Left lobe of liver (tissue), 2 donors: Measurements from ENCODE around the gene PLCD1. TPM values are rescaled to one million over a fixed set of nuclear protein-coding genes. Genes with fewer than 3 reads are reported as not detected.

Experiments used
- ATAC-seq: fragments of 200-7000 bp; cut with Tn5 transposase; one replicate; pipeline ENCODE4 v1.9.1; 2020; ENCODE audit warnings: mild to moderate bottlenecking, moderate library complexity
- DNase-seq: peaks from one replicate; pipeline ENCODE4 v3.0.0-alpha.2; 2020; ENCODE audit warnings: low spot score
- total RNA-seq: library from RNA; stranded (reverse); gene quantifications from one replicate; pipeline ENCODE4 v1.2.1, GENCODE V29; 2021
- donor health status: DM: no; HTN: no; CAD: no; lungs with moderate emphysema.
- donor health status: DM: no; HTN: yes; CAD: no.

PLCD1 gene
- total RNA-seq, 1 donor from 2014 or later: 11.3 TPM

DNA sequence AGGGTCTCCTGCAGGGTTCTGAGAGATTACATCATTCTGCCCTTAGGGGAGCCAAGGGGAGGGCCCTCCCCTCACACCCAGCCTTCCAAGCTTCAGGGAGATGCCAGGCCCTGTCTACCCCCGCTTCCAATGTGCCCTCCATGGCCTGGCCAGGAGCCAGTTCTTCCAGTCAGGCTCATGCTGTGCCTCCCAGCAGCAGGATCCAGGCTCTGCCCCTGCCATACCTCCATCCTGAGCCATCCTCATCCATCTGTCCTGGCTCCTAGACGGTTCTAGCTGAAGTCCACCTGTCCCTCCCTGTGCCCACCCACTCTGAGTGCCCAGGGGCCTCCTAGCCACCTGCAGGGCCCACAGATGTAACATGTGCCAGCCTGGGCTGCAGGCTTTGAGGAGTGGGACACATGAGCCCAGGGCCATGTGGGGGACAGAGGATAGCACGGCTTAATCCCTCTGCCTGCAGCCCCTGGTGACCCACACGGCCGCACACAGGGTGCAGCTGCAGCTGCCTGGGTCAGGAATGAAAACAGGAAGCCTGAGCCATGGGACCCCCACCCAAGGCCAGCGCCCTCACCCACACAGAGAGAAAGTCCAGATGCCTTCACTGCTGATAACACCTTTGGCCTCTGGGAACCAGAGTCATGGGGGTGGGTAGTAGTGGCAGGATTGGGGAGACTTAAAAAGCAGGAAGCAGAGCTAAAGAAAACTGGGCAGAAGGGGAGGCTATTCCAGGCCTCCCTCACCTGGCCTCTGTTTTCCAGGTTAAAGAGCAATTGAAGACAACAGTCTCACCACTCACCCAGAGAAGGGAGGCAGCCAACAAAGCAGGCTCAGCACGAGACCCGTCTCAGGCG lies 11.8 kb downstream of the PLCD1 start:
- ATAC-seq (no peak), DNase-seq (no peak)

DNA sequence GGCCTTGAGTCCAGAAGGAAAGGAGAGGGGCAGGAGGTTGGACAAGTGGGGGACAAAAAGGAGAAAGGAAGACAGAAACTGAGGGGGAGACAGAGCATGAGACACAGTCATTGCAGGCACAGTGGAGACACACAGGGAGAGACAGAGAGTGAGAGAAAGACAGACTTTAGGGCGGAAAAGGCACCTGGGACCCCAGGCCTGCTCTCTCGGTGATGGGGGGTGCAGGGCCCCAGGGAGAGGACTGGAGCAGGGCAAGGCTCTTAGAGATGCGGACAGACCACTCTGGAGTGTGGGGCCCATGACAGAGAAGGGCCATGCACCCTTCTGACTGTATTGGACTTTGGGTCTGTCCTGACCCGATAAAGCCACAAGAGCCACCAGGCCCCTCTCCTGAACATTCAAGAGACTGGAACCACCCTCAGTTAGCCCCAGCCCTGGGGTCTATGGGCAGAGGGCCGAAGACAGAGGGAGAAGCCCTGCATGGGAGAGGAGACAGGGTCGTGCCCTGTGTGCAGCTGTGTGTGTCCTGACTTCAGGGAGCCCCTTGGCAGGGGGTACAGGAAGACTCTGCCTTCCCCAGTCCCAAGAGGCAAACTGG lies 12.5 kb downstream of the PLCD1 start:
- DNase-seq (no peak), ATAC-seq (no peak)

DNA sequence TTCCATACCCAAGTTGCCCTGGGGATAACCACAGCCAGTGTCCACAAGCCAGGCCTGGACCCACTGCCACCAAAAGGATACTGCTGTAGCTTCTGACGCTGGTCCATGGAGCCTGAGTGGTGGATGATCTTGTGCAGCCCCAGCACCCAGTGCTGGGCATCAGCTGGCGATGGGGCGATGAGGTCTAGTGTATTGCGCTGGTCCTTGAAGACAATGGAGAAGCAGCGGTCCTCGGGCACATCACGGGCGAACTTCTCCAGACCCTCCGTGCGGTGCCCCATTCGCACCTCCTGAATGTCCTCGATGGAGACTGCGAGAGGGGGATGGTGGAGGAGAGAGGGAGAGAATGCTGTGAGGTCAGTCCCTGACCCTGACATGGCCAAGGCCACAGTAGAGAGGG lies 13.0 kb downstream of the PLCD1 start:
- DNase-seq (no peak), ATAC-seq (no peak)

DNA sequence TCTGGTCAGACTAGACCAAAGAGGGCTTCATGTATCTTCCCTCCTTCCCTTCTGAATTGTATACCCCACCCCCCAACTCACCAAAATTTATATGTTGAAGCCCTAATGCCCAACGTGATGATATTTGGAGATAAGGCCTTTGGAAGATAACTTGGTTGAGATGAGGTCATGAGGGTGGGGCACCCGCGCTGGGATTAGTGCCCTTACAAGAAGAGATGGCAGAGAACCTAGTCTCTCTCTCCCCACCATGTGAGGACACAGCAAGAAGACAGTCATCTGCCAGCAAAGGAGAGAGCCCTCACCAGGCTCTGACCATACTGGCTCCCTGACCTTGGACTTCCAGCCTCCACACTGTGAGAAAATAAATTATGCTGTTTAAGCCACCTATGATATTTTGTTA lies 13.5 kb downstream of the PLCD1 start:
- no peak for DNase-seq
- ATAC-seq: no peak

DNA sequence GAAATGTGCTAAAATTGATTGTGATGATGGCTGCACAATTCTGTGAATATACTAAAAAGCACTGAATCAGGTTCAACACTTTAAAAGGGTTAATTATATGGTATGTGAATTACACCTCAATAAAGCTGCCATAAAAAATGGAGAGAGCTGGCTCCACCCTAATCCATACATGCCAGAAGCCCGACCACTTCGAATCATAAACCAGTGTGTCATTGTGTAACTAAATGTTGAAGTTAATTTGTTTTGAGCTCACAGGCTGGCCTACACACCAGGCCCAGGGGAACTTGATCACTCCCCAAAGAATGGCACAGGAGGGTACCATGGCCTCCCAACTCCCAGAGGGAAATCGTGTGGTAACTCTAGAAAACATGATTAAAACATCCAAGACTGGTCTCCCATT lies 14.0 kb downstream of the PLCD1 start:
- DNase-seq (no peak), ATAC-seq (no peak)

DNA sequence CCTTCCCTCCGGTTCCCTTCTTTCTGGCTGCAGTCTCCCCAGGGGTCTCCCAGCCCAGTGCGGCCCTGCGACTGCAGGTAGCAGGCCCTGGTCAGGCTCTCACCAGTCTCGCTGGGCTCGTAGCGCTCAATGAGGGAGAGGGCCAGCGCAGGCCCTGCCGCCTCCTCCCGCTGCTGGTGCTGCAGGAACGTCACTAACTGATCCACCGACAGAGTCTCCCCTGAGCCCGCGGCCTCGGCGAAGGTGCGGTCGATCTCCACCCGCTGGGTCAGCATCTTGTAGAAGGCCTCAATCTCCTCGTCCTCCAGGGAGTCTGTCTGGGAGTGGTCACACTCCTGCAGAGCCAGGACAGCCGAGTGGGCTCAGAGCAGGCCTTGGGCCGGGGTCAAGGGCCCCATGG lies 18.3 kb downstream of the PLCD1 start:
- no peak for DNase-seq
- no peak for ATAC-seq

DNA sequence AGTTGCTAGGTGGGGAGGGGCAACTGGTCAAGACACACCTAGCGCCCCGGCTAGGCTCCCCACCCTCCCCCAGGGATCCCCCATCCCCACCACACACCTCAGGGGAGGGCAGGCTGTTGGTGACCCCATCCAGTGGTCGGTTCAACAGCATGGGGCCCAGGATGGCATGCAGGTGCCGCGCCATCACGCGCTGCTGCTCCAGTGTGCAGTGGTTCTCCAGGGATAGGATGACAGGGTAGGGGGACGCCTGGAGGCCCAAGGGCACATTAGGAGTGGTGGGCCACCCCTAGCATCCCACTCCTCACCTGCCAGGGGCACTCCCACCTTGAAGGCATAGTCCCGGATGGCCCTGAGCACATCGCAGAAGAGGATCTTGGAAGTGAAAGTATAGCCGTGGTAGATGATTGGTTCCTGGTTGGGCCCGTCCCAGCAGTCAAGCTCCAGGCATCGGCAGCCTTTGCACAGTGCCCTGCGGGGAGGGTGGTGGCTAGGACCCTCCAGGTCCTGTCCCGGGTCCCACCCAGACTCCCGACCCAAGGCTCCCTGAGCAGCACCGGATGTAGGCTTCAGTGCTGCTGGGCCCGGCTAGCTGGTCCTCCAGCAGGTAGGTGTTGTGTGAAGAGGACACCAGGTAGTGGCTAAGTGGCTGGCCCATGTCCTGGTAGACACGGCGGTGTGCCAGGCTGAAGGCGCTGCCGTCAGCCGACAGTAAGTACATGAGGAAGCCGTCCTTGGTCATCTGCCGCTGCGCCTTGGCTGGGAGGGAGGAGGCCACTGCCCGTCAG lies 19.4 kb downstream of the PLCD1 start:
- ATAC-seq: no peak

DNA sequence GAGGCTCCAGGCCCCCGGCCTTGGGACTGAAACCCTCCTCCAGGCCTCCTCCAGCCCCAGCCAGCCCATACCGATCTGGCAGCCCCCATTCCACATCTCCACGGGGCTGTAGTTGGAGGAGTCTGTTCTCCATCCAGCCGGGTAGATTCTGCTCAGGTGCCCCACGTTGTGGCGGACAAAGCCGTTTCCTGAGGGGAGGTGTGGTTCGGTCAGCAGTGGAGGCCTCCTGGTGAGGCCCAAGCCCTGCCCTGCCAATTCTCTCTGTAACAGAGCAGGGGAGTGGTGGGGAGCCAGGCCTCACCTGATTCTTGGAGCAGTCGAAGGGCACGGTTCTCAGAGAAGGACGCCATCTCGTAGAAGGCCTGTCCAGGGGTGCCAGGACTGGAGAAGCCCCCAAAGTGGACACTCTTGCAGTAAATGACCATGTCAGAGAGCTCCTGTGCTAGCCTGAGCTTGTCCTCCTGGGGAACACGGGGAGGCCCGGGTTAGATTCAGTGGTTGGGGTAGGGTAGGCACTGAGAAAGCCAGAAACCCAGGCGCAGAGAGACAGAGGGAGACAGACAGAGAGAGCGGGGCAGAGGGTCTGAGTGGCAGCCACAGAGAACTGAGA lies 20.4 kb downstream of the PLCD1 start:
- DNase-seq (no peak), ATAC-seq (no peak)

More for the DNA sequence above, 19.4 kb downstream of the PLCD1 start:
- no peak for DNase-seq

DNA sequence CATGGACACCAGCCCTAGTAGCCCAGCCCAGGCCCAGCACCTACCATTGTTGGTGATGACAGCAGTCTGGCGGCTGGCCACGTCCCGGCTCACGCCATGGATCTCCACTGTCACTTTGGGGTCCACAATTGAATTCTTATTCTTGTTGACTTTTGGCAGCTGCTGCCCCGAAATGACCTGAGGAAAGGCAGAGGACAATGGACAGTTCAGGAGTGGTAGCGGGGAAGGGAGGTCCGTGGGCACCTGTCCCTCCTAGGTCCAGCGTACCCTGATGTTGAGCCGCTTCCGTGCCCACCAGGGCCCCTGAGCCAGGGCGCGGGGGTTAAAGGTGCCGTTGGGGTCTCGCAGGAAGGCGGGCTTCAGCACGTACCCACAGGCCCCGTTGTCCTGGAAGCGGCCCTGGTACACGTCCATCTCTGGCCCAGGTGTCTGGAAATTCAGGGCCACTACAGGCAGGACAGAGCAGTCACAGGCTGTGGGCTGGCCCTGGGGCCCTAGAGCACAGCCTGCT lies 21.2 kb downstream of the PLCD1 start:
- DNase-seq: no peak

DNA sequence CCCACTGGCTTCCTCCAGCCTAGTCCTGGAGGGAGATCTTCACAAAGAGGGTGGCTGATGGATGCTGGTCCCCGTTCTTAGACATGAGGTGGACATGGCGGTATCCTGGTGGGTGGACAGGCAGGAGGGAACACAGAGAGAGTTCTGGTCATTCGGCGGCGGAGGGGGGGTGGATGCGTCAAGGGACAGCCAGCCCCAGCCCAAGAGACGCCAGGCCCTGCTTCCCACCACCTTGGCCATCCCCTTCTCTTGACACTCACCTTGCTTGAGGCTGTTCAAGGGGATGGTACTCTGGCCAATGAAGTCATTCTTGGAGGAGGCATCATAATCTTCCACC lies 21.7 kb downstream of the PLCD1 start:
- ATAC-seq: no peak
- no peak for DNase-seq

More for the DNA sequence above, 21.2 kb downstream of the PLCD1 start:
- ATAC-seq: no peak

DNA sequence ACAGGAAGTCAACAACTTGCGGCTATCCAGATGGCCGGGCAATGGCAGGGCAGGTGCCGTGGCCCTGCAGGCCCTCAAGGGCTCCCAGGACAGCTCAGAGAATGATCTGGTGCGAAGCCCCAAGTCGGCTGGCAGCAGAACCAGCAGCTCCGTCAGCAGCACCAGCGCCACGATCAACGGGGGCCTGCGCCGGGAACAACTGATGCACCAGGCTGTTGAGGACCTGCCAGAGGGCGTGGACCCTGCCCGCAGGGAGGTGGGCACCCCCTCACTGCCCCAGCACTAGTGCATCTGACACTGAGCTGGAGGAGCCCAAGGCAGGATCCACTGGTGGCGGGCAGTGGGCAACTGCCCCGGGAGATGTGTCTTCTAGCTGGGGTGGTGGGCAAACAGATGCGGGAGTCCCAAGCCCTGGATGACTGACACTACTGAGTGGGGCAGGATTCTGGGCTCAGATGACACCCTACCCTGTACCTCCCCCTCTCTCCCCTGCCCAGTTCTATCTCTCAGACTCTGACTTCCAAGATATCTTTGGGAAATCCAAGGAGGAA lies 22.9 kb downstream of the PLCD1 start:
- no peak for ATAC-seq
- DNase-seq: no peak

DNA sequence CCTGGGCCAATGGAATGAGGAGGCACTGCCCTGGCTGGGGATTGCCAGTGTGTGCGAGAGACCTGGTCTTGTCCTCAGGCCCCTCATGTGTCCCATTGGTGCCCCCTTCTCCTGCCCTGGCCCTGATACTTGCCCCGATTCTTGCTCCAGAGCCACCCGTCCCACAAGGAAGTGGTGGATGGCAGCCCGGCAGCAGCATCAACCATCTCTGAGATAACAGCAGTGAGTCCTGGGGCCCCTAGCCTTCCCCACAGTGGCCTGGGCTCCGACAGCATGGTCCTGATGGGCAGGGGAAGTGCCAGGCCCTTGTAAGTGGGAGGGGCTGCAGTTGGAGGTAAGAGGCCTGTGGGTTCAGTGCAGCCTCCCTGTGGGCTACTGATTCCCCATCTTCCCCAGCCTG lies 23.4 kb downstream of the PLCD1 start:
- DNase-seq: no peak
- no peak for ATAC-seq

DNA sequence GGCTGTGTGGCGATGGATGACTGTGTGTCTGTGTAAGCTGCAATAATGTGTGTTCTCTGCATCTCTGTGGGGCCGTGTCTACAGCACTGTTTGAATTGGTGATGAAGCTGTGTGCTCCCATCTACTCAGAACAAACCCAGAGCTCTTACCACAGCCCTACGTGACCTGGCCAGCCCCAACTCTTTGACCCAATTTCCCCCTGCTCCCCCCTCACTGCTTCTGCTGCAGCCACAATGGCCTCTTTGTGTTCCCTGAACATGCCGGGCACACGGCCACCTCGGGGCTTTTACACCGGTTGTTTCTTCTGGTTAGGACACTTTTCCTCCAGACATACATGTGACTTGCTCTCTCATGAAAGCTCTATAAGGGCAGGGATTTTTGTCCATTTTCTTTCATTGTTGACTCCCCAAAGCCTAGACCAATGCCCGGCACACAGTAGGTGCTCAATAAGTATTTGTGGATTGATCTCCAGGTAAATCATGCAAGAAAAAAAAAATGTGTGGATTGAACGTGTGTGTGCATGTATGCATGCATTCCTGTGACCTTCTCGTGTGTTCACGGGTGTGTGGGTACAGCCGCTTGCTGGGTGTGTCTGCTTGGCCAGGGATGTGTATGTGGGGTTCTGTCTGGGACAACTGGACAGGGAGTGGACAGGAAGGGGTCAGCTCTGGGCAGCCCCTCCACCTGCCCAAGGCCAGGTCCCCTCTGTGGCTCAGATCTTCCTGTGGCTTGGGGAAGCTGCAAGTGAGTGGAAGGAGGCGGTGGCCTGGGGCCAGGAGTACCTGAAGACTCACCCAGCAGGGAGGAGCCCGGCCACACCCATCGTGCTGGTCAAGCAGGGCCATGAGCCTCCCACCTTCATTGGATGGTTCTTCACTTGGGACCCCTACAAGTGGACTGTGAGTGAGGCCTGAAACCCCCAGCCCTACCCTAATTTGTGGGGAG lies 24.1 kb downstream of the PLCD1 start:
- DNase-seq: no peak
- ATAC-seq: no peak

DNA sequence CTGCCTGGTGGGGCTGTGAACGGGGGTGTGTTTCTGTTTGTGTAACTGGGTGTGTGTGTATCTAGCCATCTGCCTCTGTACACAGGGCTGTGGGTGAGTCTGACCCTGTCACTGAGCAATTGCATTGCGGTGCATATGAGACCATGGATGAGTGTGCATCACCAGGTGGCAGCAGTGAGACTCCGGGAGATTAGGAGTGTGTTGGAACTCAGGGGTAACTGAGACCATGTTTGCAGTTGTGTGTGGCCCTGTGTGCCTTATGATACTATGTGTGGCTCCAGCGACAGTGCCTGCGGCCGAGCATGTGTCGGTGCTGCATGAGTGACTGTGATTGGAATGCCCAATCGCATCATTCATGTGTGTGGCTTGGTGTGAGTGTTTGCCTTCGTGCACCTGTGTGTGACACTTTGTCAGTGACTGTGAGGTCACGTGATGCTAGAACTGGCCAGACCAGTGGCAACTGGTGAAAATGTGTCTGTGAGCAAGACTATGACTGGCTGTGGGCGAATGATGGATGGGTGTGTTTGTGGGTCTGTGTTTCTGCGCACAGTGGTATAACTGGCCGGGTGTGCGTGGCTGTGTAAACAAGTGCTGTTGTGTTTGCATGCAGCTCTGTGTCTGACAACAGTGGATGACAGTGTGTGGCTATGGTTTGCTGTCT lies 24.9 kb downstream of the PLCD1 start:
- peak; percentile 86 for ATAC-seq
- peak; percentile 79 for DNase-seq

DNA sequence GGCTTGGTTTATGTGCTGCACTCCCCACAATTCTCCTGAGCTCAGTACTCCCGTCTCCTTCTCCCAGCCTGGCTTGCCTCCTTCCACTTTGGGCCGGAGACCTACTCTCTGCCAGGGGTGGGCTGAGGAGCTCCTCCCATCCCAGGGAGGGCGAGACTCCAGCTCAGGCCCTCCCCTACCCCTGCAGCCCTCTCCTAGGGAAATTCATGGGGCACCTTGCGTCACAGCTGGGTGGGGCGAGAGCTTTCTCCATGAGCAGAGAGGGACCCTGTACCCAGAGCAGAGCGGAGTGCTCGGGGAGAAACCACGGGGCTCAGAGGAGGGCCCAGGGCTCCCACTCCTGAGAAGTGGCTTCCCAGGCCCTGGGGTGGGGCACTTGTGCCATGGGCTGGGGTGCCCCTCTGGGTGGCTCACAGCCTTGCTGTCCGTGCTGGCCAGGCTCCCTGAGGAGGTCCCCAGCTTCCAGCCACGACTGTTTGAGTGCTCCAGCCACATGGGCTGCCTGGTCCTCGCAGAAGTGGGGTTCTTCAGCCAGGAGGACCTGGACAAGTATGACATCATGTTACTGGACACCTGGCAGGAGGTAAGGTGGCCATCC lies 25.5 kb downstream of the PLCD1 start:
- DNase-seq (no peak), ATAC-seq (no peak)

DNA sequence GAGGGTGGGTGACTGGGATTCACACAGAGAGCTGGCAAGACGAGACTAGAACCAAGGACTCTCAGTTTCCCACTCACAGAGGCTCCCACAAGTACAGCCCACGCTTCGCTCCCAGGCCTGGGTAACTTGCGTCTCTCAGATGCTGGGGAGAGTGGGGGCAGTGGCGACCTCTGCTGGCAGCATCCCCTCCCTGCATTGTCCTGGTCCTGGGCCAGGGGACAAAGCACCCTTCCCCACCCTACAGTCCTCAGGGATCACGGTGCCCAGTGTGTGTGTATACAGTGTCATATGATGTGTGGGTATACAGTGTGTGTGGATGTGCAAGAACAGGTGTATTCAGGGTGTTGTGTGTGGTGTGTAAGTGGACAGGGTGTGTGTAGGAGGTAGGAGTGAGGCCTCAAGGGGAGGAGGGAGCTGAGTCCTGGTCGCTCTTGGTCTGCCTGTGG lies 26.0 kb downstream of the PLCD1 start:
- peak; percentile 60 for ATAC-seq

DNA sequence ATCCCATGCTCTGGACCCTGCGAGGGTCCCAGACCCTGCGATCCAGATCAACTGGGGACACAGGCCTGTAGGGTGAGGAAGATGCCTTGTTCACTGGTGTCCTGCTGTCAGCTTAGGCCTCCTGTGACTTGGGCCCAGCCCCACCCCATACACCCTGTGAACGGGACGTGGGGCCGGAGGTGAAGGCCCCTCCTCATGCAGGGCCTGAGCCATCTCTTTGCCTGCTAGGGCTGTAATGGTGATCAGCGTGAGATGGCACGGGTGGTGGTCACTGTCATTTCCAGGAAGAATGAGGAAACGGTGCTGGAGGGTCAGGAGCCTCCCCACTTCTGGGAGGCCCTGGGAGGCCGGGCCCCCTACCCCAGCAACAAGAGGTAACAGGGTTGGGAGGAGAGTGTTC lies 26.5 kb downstream of the PLCD1 start:
- no peak for DNase-seq
- no peak for ATAC-seq

More for the DNA sequence above, 26.0 kb downstream of the PLCD1 start:
- no peak for DNase-seq

DNA sequence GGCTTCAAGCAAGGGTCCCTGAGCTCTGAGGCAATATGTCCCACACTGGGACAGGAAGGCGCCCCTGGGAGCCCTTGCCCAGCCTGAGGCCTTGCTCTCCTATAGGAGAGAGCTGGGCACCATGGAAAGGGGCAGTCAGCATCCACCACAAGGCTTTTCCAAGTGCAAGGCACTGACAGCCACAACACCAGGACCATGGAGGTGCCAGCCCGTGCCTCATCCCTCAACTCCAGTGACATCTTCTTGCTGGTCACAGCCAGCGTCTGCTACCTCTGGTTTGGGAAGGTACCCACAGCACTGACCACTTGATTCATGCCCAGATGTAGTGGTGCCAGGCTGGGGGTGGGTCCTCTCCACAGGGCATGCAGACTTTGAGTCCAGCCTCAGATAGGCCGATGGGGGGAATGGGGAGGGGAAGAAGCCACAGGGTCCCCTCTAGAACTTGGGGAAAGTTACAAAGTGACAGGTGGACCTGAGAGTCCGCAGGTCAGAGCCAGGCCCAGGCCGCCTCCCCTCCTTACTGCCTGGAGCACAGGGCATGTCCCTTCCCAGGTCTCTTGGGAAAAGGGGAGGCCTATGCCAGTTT lies 27.1 kb downstream of the PLCD1 start:
- DNase-seq (no peak), ATAC-seq (no peak)
